CD4-positive, alpha-beta T cell treated with Interleukin-6 at 100 ng/mL for 8 hours (primary cell): ENCODE results near the gene ABO.
"Not testable (repeated sequence)": the region's sequence is repeated elsewhere in the genome, so short reads cannot be mapped to it uniquely, and the experiment has no call there.

Experiments
- DNase-seq: peaks from one replicate; pipeline ENCODE4 v3.0.0-alpha.2; 2020; ENCODE audit warnings: mixed read lengths, low spot score

The ABO gene

DNA sequence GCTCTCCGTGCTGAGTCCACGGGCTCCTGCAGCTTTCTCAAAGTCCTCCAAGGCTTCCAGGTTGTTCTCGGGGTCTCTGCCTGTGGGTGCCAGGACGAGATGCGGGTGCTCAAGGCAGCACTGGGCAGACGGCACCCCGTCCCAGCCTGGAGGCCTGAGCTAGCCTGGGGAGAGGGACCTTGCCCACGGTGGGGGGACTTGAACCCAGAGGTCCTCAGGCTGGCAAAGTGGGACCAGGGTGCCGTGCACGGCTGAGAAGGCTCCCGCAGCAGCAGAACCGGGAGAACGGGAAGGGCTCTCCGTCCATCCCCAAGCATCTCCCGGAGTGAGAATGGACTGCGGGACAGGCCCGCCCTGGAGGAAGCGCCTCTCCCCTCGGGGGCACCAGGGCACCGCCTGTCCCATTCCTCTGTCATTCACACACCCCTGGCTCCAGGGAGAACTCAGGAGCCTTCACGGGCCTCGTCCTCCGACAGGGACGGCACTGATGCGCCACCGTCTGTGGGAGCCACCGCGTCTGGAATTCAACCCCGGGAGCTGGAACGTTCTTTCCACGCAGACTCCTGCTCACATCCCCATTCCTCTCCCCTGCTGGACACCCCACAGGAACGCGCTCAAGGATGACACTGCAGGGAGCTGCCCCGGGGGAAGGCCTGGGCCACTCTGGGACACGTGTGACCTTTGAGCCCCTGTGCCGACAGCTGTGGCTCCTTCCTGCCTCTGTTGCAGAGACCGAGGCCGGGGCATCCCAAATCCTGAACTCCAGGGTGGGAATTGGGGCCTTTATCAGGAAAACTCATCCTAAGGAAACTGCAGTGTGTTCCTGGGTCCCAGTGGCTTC, 49.6 kb downstream of the ABO start:
- no peak for DNase-seq

DNA sequence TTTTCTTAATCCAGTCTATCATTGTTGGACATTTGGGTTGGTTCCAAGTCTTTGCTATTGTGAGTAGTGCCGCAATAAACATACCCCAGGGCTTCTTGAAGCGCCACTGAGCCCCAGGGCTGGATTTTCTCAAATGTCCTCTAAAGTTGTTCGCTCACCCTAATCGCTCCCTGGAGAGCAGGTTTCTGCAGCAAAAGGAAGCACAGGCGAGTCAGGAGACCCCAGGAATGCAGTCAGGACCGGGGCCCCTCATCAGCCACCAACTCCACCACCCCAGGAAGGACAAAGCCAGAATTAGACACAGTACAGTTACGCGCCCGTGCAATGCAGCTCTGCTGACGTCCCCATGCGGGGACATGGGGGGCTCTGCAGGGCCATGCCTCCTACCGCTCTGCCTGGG, 50.2 kb downstream of the ABO start:
- DNase-seq = no peak

DNA sequence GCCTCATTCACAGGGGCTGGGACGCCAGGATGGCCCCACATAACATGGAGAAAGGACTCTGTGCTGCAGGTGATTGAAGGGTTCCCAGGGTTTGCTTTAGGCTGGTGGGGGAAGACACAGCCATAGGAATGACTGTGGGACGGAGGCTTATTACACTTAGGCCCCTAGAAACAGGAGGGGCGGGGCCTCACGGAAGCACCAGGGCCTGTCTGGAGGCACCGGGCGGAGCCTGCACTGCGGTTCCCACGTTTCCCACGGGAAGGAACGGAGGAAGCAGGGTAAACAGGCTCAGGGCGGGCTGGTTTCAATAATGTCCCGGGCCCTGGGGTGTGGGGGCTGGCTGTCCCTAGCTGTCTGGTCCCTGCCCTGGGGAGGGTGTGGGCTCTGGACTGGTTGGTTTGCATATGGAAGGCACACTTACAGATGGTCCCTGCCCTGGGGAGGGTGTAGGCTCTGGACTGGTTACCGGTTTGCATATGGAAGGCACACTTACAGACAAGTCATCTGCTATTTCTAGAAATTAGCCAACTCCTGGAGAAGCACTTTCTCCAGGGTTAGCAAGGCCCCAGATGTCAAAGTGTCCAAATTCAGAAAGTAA, 51.7 kb downstream of the ABO start:
- not testable (repeated sequence) for DNase-seq

DNA sequence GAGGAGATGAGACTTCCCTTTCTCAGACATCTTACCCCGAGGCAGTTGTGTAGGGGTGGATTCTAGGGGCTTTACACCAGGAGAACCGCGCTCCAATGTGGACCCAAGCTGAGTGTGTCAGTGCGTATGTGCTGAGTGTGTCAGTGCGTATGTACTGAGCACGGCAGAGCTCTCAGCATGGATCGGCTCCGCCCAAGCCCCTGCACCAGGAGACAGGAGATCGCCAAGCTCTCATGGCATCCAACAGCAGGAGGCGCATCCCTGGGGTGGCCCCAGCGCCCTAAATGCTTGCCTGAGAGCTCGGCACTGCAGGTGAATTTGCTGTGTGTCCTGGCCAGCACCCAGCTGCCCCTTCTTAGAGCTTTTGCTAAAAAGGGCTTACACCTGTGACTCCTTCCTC, 53.0 kb downstream of the ABO start:
- not testable (repeated sequence) for DNase-seq

DNA sequence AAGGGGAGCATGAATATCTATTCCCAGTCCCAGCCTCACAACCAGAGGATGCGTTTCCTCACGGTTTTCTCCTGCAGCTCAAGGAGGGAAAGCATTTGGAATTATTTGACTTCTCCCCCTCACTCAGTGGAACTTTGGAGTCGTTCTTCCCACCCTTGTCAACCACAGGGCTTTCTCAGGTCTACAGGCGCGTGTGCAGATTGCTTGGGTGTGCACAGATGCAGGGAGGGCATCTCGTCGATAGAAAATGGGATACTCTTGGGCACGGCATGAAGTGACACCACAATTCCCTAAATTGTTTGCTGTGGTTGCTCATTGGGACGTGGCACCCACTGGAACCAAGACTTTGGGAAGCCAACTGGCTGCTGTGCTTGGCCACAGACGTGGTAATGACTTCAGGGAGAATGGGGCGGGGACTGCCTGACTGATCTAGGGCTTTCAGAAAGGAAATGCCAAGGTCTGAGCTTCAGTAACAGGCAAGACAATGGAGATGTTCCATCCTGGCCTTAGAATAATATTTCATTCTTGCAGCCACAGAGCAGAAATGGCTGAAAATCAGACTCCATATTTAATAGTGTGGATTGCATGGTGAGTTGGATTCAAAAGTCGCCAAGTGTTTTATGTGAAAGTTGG, 53.7 kb downstream of the ABO start:
- no peak for DNase-seq

DNA sequence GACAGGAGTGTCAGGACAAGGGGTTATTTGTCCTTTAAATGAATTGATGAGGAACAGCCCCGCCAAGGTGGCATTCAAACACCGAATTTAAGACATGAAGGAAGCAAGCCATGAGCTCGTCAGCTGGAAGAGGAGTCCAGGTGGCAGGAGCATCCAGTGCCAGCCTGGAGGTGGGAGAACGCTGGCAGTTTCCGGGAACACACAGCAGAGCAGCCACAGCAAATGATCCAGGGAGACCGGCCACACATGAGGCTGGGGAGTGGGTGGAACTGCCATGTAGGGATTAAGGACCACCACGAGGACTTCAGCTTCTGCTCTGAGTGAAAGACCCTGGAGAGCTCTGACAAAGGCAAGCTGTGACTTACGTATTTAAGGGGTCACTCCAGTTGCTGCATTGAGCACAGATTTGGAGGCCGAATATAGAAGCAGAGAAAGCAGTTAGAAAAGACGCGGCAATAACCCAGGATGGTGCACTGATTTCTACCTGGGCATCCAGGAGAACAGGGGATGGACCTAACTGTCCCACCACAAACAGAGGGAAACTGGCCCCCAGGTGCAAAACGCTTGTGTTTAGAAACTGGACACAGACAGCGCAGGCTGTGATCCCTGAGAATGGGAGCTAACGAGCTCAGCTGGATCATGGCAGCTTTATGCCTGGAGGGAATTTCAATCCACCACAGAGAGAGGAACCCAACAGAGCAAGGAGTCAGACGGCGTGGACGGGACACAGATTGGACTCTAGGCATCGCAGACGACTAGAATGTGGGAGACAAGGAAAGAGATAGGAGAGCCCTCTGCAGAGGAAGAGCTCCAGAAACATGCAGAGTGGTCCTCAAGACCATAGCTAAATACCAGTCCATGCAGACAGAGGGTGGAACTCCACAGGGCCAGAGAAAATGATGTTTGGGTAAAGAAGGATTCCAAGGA, 56.7 kb downstream of the ABO start:
- not testable (repeated sequence) for DNase-seq

DNA sequence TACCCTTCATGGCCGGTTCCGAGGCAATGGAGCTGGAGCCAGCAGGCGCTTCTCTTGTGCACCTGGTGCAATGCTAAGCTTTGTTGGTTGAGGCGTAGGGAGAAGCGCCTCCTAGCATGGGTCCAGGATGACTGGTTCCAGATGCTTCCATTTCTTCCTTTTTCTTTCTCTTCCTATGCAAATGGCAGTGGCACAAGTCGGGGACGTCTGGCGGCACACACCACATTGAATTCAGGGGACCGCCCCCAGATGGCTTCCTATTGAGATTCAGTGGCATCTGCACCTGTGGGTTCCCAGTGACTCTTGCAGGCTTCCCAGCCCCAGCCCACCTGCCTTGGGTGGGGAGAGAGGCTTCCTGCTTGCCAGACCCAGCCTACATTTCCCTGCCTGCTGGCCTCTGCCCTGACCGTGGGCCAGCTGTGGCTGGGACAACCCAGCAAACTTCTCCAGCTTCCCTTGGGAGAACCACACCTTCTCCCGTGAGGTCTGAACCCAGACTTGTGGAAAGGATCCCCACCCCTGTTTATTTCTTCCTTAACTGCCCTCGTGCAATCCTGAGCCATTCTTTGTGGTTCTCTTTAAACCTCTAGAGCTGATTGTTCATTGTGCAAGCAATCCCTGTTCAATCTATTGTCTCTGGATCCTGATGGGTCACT, 57.5 kb downstream of the ABO start:
- DNase-seq = not testable (repeated sequence)

DNA sequence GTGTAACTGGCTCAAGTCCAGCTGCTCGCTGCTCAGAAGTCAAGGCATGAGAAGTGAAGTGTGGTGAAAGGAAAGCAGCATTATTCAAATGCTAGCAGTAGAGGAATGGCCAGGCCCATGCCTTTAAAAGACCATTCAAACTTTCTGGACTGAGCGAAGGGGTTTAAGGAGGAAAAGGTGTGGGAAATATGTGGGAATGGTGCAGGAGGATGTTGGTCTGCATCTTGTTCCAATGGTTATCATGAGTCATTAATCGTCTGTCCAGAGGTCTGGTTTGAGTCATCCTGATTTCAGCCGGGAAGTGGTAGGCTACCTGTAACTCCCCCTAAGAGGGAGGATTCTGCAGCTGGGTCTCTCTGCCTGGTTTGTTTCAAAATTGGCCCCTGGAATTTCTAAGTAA, 60.7 kb downstream of the ABO start:
- not testable (repeated sequence) for DNase-seq

DNA sequence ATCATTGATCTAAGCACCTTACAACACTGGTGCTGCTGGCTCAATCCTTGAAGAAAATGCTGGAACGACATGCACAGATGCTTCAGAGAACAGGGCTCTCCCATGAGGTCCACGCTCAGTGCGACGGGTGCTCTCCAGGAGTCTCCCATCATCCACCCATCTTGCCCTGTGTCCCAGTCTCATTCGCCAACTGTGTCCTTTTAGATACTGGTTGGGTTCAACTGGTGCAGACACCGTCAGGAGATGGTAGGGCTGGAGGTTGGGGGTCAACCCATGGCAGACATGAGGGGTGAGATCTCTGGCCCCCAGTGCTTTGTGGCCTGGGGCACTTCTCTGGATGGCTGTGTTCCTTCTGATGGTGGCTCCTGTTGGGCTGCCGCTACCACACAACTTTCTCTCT, 64.4 kb downstream of the ABO start:
- DNase-seq = no peak

DNA sequence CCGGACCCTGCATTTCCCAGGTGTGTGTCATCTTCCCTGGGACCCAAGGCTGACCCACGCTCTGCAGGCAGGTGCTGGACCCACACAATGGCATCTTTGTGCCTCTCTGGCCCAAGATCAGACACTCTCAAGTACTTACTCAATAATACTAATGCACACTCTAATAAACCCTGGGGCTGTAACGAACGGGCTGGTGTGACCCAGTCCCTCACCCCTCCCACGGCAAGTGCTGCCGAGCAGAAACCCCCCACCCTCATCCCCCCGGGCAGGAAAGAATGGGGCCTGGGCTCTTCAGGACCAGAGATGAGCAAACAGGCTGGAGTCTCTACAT, 64.8 kb downstream of the ABO start:
- no peak for DNase-seq

DNA sequence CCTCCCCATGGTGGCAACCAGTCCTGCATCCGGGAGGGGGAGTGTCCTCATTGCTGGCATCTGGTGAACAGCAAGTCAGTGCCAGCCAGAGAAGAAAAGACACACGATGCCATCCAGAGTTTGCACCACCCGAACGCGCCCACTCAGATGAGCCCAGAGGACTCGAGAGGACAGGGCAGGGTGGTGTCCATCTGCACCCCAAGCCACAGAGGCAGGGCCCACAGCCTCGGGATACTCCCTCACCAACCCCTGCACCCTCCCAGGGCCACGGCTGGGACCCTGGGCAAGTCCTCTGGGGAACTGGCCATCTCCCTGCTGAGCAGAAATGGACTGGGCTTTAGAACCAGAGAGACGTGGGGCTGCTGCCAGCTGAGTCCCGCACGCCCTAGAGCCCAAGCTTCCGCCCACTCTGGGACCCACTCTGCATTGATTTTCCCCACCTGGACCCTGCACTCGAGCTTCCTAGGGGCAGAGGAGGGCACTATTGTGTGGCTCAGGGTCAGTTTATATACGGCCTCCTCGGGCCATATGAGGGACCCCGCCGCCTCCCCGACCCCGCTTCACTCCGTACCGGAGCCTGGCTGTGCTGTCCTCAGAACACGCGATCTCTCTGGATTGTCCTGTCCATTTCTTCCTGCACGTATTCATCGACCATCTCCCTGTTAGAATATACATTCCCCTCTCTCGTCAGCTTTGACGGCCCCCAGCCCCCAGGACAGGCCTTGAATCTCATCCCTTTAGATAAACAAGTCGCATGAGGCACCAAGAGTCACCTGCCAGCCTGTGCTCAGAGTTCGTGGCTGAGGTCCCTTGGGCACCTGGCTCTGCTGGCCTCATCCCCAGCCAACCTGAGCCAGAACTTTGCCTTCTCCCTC, 65.4 kb downstream of the ABO start:
- DNase-seq = not testable (repeated sequence)

DNA sequence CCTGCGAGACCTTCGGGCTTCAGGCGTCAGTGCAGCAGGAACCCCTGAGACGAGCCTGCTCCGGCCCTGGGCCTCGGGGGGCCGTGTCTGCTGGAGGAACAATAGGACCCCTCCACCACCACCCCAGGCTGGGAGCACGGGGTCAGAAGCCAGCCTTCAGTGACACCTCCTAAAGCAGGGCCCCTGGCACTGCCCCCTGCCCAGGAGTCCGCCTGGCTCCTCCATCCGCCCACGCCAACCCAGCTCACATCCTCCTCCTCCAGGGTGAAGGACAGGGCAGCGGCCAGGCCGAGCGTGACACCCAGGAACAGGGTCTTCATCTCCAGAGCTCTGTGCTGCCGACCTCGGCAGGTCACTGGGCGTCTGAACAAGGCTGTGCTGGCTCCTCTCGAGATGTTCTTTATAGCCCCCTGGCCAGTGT, 66.1 kb downstream of the ABO start, which contains the start of gene OBP2B:
Gene OBP2B, minus strand, starts transcription at position 371 of the 421 bp plus-strand sequence. Its CDS starts 51 bp downstream, at position 320.
- DNase-seq = not testable (repeated sequence)

DNA sequence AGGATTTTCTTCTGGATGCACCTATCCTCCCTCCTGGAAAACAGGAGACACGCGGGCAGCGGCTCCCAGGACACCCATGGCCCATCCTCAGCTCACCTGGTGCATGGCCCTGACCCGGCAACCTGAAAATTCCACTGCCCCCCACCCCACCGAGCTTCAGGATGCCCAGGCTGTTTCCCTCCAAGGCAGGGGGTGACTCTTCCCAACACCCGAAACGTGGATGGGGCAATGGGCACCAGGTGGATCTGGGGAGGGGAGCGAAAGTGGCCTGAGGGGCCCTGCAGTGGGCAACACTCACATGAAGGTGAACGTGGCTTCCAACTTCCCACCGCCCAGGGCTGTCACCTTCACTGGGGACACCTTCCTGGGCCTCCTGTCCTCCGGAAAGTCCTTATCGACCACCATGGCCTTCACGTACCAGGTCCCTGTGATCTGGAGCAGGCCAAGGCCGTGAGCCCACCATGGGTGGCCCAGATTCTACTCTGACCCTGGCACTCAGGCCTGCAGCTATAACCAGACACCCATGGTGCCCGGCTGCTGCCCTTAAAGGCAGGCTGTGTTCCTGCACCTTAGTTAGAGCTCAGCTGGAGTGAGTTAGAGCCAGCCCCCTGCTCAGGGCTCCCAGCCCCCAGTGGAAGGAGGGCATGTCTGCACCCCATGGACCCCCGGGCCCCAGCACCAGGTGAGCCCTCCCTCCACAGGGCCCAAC, 66.7 kb downstream of the ABO start:
- DNase-seq = not testable (repeated sequence)

DNA sequence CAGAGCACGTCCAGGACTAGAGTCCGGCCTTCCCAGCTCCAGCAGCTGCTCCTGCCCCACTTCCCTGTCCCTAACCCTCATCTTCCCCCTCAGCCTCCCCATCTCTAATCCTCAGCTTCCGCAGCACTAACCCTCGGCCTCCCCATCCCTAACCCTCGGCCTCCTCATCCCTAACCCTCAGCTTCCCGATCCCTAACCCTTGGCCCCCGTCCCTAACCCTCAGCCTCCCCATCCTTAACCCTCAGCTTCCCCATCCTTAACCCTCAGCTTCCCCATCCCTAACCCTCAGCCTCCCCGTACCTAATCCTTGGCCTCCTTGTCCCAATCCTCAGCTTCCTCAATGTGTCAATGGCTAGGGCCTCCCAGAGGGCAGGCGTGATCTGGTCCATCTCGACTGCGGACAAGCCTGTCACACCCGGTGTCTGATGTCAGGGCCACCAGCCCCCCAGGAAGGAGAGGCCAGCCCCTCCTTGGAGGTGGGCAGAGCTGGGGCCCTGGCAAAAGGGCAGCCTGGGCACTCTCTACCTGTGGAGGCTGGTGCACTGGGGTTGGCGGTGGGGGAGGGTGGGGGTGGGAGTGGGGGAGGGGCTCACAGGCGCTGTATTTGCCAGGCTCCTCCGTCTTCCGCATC, 67.3 kb downstream of the ABO start:
- DNase-seq = no peak

DNA sequence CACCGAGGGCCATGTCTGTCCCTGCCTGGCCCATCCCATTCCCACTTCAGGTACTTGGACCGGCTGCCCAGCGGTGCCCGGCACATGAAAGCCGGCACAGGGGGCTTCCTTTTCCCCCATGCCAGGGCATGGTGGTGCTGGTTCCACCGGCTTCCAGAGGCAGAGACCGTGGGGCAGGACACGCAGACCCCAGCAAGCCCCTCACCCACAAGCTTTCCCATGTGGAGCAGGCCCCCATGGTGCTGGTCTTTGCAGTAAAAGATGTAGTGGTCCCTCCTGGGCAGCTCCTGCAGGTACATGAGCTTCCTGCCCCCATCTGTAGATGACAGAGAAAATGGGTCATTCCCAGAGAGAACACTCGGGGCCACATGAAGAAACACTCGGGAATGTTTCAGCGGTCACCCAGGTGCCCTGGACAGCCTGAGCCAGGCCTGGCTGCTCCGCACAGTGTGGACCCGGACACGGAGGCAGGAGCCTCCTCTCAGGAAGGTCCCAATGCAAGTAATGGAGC, 67.9 kb downstream of the ABO start:
- DNase-seq = no peak

DNA sequence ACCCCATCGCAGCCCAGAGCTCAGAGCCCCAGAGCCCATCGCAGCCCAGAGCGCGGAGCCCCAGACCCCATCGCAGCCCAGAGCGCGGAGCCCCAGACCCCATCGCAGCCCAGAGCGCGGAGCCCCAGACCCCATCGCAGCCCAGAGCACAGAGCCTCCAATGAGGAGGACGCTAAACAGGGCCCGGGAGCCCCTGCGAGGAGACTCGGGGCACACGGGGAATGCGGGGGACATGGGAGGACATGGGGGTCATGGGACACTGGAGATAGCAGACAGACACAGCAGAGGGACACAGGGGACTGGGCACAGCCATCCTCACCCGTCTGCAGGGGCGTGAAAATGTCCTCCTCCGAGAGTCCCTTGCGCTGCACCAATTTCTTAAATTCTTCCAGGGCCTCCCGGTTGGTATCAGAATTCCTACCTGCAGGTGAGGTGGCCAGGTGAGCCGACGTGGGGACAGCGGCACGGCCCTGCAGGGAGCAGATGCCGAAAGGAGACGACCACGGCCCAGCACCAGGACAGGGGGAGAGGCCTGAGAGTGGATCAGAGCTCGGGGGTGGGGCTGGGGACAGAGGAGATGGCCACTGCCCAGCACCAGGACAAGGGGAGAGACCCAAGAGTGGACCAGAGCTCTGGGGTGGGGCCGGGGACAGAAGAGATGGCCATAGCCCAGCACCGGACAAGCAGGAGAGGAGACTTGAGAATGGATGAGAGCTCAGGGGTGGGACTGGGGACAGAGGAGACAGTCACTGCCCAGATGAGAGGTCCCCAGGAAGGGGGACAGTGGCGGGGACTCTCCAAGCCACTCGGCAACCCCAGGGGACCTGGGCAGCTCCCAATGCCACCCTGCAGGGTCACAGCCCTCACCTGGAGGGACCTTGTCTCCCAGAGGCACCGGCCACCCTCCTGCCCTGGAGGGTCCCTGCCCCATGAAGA, 68.7 kb downstream of the ABO start:
- DNase-seq = no peak

DNA sequence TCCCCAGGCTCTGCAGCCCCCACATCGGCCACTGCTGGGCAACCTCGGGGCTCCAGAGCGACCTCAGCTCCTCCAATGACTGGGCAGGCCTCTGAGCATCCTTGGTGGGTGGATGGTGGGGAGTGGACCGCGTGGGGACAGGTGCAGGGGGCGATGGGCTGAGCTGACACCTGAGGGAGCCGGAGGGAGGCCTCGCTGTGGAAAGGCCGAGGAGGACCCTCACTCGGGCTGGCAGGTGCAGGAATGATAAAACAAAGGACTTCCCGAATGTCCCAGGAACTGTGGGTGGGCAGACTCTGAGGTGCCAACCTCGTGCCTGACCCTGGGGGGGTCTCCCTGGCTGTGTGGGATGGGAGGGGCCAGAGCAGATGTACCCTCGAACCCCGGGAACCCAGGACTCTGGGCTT, 69.5 kb downstream of the ABO start:
- not testable (repeated sequence) for DNase-seq
